SH-SY5Y (cell line): ENCODE results near the gene KRTCAP2.

Experiments
- GATA2 ChIP-seq: IDR thresholded peaks from 2 replicates; pipeline ENCODE4 v1.6.1; 2011; ENCODE audit warnings: mild to moderate bottlenecking, low read depth, low read length
- GATA3 ChIP-seq: IDR thresholded peaks from 2 replicates; pipeline ENCODE4 v1.6.1; 2011; ENCODE audit warnings: low read depth, mild to moderate bottlenecking, low read length, moderate library complexity

DNA sequence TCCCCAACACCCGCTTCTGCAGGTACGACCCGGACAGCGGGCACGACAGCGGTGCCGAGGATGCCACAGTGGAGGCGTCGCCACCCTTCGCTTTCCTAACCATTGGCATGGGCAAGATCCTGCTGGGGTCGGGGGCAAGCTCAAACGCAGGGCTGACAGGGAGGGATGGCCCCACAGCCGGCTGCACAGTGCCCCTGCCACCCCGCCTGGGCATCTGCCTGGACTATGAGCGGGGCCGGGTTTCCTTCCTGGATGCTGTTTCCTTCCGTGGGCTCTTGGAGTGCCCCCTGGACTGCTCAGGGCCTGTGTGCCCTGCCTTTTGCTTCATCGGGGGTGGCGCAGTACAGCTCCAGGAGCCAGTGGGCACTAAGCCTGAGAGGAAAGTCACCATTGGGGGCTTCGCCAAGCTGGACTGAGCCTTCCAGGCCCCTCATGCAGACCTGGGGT lies 10.7 kb upstream of the KRTCAP2 start:
- no peak for TF ChIP-seq GATA2
- TF ChIP-seq GATA3 = no peak
